ENCODE measurements around the gene MRPL38. TPM values are rescaled to one million over a fixed set of nuclear protein-coding genes. Genes with fewer than 3 reads are reported as not detected.
"Not testable (repeated sequence)": the region's sequence is repeated elsewhere in the genome, so short reads cannot be mapped to it uniquely, and the experiment has no call there.

Gene MRPL38
- total and polyA plus RNA-seq, 4 donors: 23.0 to 63.9 (median 50.5) TPM

DNA sequence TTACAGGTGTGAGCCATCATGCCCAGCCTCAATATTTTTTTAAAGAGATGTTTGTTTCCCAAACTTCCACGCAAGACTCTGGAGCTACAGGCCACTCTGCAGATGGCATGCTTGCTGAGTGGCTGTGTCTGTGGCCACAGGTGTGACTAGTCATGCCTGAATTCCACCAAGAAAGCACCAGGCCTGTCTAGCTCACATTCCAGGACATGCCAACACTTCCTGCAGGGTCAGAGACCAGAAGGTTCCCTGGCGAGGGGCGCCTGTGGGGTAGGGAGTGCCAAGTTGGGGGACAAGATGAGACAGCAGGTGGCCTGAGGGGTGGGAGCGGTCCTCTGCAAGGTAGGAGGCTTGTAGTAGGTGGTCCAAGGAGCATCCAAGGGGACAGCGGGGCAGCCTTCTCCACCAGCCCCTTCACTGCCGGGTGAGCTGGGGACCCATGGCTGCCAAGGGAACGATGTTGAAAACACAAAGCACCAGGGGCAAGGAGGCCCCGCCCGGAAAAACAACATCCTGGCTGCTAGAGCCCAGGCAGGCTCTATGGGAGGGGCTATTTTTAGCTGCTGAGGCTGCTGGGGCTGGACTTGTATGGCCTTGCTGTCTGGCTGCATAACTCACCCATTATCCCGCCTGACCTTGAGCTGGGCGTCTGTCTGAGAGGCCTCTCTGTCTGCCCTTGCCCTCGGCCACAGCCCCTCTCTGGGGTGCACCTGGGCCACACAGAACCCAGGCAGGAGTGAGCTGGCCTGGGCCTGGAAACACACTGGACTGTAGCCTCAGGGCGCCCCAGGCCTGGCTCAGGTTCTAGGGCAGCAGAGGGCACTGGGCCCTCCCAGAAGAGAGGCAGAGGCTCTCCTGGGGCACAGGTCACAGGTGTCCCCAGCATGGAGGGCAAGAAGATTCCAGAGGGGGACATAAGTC lies 32.0 kb downstream of the MRPL38 start:
- peaks cover 12 to 28% (median 20%) of the 10 kb centered on the region in 4 donors for H3K4me1 ChIP-seq (ENCODE audit: control insufficient read depth in 4 of 4, insufficient read depth in 4 of 4, low read length in 3 of 4)
- TF ChIP-seq HNF4G (IDR thresholded peaks at IDR 0.05) (no peak), HNF4A (conservative IDR thresholded peaks at IDR 0.05) (no peak), FOXA2 (IDR thresholded peaks at IDR 0.05) (no peak), JUND (IDR thresholded peaks at IDR 0.05) (no peak), NR2F2 (IDR thresholded peaks at IDR 0.05) (peak; percentile 17), SP1 (IDR thresholded peaks at IDR 0.05) (peak; percentile 38), RXRA (IDR thresholded peaks at IDR 0.05) (peak in 1 of 2 donors; percentile 8)
- TF ChIP-seq, protein P1, sequence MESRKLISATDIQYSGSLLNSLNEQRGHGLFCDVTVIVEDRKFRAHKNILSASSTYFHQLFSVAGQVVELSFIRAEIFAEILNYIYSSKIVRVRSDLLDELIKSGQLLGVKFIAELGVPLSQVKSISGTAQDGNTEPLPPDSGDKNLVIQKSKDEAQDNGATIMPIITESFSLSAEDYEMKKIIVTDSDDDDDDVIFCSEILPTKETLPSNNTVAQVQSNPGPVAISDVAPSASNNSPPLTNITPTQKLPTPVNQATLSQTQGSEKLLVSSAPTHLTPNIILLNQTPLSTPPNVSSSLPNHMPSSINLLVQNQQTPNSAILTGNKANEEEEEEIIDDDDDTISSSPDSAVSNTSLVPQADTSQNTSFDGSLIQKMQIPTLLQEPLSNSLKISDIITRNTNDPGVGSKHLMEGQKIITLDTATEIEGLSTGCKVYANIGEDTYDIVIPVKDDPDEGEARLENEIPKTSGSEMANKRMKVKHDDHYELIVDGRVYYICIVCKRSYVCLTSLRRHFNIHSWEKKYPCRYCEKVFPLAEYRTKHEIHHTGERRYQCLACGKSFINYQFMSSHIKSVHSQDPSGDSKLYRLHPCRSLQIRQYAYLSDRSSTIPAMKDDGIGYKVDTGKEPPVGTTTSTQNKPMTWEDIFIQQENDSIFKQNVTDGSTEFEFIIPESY (IDR thresholded peaks at IDR 0.05): no peak
- 72% methylated on average over 13 of the region's 13 CpGs for WGBS
- peaks cover 0 to 7% (median 3%) of the 10 kb centered on the region in 4 donors for H3K36me3 ChIP-seq (ENCODE audit: control insufficient read depth in 4 of 4, insufficient read depth in 3 of 4, low read depth in 1 of 4, low read length in 3 of 4)
- H3K27ac ChIP-seq (ENCODE audit: low read depth in 1 of 2, low read length in 2 of 2): peak overlapping the region; percentile 51 to 68
- no peak overlapping the region for H3K4me3 ChIP-seq (ENCODE audit: low read depth in 1 of 3, low read length in 3 of 3)
- no peak for DNase-seq (ENCODE audit: low spot score)
- H3K9ac ChIP-seq (ENCODE audit: low read depth in 1 of 2, low read length in 2 of 2): no peak overlapping the region
- H3K9me3 ChIP-seq (ENCODE audit: control insufficient read depth in 4 of 4, low read length in 3 of 4): no peaks in the 10 kb centered on the region
- no peaks in the 10 kb centered on the region for H3K27me3 ChIP-seq (ENCODE audit: control insufficient read depth in 4 of 4, insufficient read depth in 4 of 4, low read length in 3 of 4)

DNA sequence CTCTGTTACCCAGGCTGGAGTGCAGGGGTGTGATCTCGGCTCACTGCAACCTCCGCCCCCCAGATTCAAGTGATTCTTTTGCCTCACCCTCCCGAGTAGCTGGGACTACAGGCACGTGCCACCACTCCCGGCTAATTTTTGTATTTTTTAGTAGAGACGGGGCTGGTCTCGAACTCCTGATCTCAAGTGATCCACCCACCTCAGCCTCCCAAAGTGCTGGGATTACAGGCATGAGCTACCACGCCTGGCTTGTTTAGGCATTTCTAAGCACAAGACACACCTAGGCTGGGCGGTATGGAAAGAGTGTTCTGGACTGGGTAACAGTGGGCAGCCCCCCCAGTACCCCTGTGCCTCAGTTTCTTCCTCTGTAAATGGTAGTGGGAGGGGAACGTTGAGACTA lies 34.5 kb downstream of the MRPL38 start:
- H3K36me3 ChIP-seq (ENCODE audit: control insufficient read depth in 4 of 4, insufficient read depth in 3 of 4, low read depth in 1 of 4, low read length in 3 of 4); H3K9ac ChIP-seq (ENCODE audit: low read depth in 1 of 2, low read length in 2 of 2); DNase-seq (ENCODE audit: low spot score); H3K27me3 ChIP-seq (ENCODE audit: control insufficient read depth in 4 of 4, insufficient read depth in 4 of 4, low read length in 3 of 4); H3K4me3 ChIP-seq (ENCODE audit: low read depth in 1 of 3, low read length in 3 of 3); H3K27ac ChIP-seq (ENCODE audit: low read depth in 1 of 2, low read length in 2 of 2); H3K9me3 ChIP-seq (ENCODE audit: control insufficient read depth in 4 of 4, low read length in 3 of 4); H3K4me1 ChIP-seq (ENCODE audit: control insufficient read depth in 4 of 4, insufficient read depth in 4 of 4, low read length in 3 of 4): not testable (repeated sequence)
- 91% methylated on average over 10 of the region's 10 CpGs for WGBS

DNA sequence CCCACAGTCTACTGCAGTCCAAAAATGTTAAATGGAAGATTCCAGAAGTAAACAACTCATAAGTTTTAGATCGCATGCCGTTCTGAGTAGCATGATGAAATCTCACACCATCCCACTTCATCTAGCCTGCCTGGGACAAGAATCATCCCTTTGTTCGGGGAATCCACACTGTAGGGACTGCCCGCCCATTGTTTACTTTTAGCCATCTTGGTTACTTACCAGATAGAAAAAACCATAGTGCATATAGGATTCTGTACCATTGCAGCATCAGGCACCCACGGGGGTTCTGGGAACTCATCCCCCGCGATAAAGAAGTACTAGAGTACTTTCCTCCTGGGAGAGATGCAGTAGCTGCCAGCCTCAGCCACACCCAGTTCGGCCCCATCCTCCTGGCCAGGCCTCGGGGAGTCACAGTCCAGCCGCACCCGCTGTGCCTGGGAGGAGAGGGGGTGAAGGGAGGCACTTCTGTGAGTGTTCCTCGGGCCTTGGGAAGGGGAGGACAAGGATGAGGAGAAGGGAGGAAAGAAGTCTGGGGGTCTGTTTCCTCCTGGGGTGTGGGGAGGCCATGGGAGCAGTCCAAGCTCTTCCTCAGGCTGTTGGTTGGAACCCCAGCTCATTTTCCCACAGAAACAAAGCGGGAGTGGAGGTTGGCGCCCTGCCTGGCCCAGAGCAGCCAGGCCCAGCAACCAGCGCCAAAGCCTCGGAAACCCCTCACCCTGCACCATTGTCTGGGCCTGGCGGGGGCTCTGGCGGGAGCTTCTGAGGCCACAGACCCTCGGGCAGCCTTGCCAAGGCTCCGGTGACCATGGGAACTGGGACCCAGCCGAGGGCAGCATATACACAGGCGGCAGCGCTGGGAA lies 35.2 kb downstream of the MRPL38 start:
- no peak overlapping the region for H3K9ac ChIP-seq (ENCODE audit: low read depth in 1 of 2, low read length in 2 of 2)
- DNase-seq (ENCODE audit: low spot score): no peak
- peaks cover 0 to 5% (median 2%) of the 10 kb centered on the region in 4 donors for H3K36me3 ChIP-seq (ENCODE audit: control insufficient read depth in 4 of 4, insufficient read depth in 3 of 4, low read depth in 1 of 4, low read length in 3 of 4)
- TF ChIP-seq HNF4A (conservative IDR thresholded peaks at IDR 0.05) (no peak), NR2F2 (IDR thresholded peaks at IDR 0.05) (no peak), FOXA2 (IDR thresholded peaks at IDR 0.05) (no peak)
- H3K4me3 ChIP-seq (ENCODE audit: low read depth in 1 of 3, low read length in 3 of 3): no peak overlapping the region
- H3K27me3 ChIP-seq (ENCODE audit: control insufficient read depth in 4 of 4, insufficient read depth in 4 of 4, low read length in 3 of 4): no peaks in the 10 kb centered on the region
- H3K9me3 ChIP-seq (ENCODE audit: control insufficient read depth in 4 of 4, low read length in 3 of 4): no peaks in the 10 kb centered on the region
- peak overlapping the region in 1 of 2 donors; percentile 21 for H3K27ac ChIP-seq (ENCODE audit: low read depth in 1 of 2, low read length in 2 of 2)
- WGBS: 78% methylated on average over 23 of the region's 23 CpGs
- peaks cover 0 to 4% (median 2%) of the 10 kb centered on the region in 4 donors for H3K4me1 ChIP-seq (ENCODE audit: control insufficient read depth in 4 of 4, insufficient read depth in 4 of 4, low read length in 3 of 4)

DNA sequence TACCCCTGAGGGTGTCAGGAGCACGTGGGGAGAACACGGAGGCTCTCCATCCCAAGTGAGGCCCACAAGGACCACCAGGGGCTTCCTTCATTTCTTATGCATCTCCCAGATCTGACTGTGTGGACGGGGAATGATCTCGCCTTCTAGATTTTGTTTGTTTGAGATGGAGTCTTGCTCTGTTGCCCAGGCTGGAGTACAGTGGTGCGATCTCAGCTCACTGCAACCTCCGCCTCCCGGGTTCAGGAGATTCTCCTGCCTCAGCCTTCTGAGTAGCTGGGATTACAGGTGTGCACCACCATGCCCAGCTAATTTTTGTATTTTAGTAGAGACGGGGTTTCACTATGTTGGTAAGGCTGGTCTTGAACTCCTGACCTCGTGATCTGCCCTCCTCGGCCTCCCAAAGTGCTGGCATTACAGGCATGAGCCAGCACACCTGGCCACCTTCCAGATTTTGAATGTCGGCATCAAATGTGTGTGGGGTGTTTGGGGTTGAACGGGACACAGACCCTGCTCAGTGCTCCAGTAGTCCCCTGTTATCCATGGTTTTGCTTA lies 35.9 kb downstream of the MRPL38 start:
- DNase-seq (ENCODE audit: low spot score); H3K9ac ChIP-seq (ENCODE audit: low read depth in 1 of 2, low read length in 2 of 2); H3K9me3 ChIP-seq (ENCODE audit: control insufficient read depth in 4 of 4, low read length in 3 of 4); H3K27ac ChIP-seq (ENCODE audit: low read depth in 1 of 2, low read length in 2 of 2); H3K27me3 ChIP-seq (ENCODE audit: control insufficient read depth in 4 of 4, insufficient read depth in 4 of 4, low read length in 3 of 4); H3K36me3 ChIP-seq (ENCODE audit: control insufficient read depth in 4 of 4, insufficient read depth in 3 of 4, low read depth in 1 of 4, low read length in 3 of 4); H3K4me1 ChIP-seq (ENCODE audit: control insufficient read depth in 4 of 4, insufficient read depth in 4 of 4, low read length in 3 of 4); H3K4me3 ChIP-seq (ENCODE audit: low read depth in 1 of 3, low read length in 3 of 3): not testable (repeated sequence)
- WGBS: 90% methylated on average over 12 of the region's 12 CpGs

DNA sequence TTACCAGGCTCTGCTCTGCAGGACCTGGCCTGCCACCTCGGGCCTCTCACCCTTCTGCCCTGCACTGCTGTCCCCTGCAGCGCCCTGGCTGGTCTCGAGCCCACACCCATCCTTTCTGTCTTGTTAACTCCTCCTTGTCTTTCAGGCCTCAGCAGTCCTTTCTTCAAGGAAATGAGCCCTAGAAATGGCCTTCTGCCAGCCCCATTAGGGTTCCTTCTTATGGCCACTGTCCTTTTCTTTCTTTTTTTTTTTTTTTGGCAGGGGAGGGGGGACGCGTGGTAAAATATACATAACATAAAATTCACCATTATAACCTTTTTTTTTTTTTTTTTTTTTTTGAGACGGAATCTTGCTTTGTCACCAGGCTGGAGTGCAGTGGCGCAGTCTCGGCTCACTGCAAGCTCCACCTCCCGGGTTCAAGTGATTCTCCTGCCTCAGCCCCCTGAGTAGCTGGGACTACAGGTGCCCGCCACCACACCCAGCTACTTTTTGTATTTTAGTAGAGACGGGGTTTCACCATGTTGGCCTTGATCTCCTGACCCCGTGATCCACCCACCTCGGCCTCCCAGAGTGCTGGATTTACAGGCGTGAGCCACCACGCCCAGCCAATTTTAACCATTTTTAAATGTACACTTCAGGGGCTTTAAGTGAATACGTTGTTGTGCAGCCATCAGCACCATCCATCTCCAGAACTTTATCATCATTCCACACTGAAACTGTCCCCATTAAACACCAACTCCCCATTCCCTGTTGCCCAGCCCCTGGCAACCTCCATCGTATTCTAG lies 39.1 kb downstream of the MRPL38 start:
- H3K4me1 ChIP-seq (ENCODE audit: control insufficient read depth in 4 of 4, insufficient read depth in 4 of 4, low read length in 3 of 4); DNase-seq (ENCODE audit: low spot score); H3K27me3 ChIP-seq (ENCODE audit: control insufficient read depth in 4 of 4, insufficient read depth in 4 of 4, low read length in 3 of 4); H3K27ac ChIP-seq (ENCODE audit: low read depth in 1 of 2, low read length in 2 of 2); H3K9me3 ChIP-seq (ENCODE audit: control insufficient read depth in 4 of 4, low read length in 3 of 4); H3K36me3 ChIP-seq (ENCODE audit: control insufficient read depth in 4 of 4, insufficient read depth in 3 of 4, low read depth in 1 of 4, low read length in 3 of 4); H3K9ac ChIP-seq (ENCODE audit: low read depth in 1 of 2, low read length in 2 of 2); H3K4me3 ChIP-seq (ENCODE audit: low read depth in 1 of 3, low read length in 3 of 3): not testable (repeated sequence)
- 81% methylated on average over 17 of the region's 17 CpGs for WGBS

DNA sequence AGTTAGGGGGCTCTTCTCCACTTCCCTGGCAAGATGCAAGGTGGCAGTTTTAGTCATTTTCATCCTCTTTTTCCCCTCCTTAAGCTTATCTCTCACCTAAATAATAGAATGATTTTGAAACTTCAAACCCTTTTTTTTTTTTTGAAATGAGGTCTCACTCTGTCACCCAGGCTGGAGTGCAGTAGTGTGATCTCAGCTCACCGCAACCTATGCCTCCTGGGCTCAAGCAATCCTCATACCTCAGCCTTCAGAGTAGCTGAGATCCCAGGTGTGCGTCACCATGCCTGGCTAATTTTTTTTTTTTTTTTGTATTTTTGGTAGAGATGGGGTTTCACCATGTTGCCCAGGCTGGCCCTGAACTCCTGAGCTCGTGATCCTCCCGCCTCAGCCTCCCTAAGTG lies 39.8 kb downstream of the MRPL38 start:
- not testable (repeated sequence) for H3K9ac ChIP-seq (ENCODE audit: low read depth in 1 of 2, low read length in 2 of 2); H3K36me3 ChIP-seq (ENCODE audit: control insufficient read depth in 4 of 4, insufficient read depth in 3 of 4, low read depth in 1 of 4, low read length in 3 of 4); H3K9me3 ChIP-seq (ENCODE audit: control insufficient read depth in 4 of 4, low read length in 3 of 4); H3K27ac ChIP-seq (ENCODE audit: low read depth in 1 of 2, low read length in 2 of 2); DNase-seq (ENCODE audit: low spot score); H3K4me1 ChIP-seq (ENCODE audit: control insufficient read depth in 4 of 4, insufficient read depth in 4 of 4, low read length in 3 of 4); H3K4me3 ChIP-seq (ENCODE audit: low read depth in 1 of 3, low read length in 3 of 3); H3K27me3 ChIP-seq (ENCODE audit: control insufficient read depth in 4 of 4, insufficient read depth in 4 of 4, low read length in 3 of 4)
- WGBS: 84% methylated on average over 4 of the region's 4 CpGs
